ENCODE data around the gene SMIM36.
"Not testable (repeated sequence)": the region's sequence is repeated elsewhere in the genome, so short reads cannot be mapped to it uniquely, and the experiment has no call there.

The SMIM36 gene

GRCh38 chr17:55510986-55511721 lies at the start of gene SMIM36:
TSS of gene SMIM36 (minus strand) at chr17:55511452.
- DNase-seq (ENCODE audit: low spot score): no peak

- DNase-seq (ENCODE audit: low spot score): no peak
Observed at GRCh38 chr17:55555772-55556171, 44.5 kb upstream of the SMIM36 start.

DNA sequence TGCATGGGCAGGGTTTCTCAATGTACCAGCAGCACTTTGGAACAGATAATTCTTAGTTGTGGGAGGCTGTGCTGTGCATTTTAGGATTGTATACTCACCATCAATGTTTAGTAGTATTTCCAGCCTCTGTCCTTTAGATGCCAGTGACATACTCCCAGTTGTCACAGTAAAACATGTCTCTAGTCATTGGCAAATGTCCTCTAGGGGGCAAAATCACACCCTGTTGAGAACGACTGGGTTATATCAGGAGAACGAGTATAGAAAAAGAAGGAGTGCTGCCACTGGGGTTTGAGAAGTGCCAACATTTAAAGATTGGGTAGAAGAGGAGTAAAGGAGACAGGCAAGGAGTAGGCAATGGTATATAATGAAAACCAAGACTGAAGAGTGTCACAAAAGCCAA lies 37.9 kb upstream of the SMIM36 start:
- DNase-seq (ENCODE audit: low spot score): no peak

- no peak for DNase-seq (ENCODE audit: low spot score)
Observed at GRCh38 chr17:55546991-55547664, 35.9 kb upstream of the SMIM36 start.

DNA sequence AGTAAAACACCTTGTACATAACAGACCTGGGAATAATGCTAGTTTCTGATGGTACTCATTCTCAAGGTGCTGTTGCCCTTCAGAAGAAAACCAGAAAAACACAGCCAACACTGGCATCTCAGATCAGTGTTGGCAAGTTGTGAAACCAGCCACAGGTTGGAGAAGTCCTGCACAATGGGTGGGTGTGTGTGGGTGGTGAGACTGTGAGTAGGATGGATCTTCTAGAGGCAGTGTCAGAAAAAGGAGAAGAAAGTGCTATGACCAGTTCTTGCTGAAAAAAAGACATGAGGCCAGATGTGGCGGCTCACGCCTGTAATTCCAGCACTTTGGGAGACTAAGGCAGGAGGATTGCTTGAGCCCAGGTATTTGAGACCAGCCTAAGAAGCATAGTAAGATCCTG lies 35.2 kb upstream of the SMIM36 start:
- DNase-seq (ENCODE audit: low spot score): no peak

- no peak for DNase-seq (ENCODE audit: low spot score)
Observed at GRCh38 chr17:55545806-55546205, 34.6 kb upstream of the SMIM36 start.

DNA sequence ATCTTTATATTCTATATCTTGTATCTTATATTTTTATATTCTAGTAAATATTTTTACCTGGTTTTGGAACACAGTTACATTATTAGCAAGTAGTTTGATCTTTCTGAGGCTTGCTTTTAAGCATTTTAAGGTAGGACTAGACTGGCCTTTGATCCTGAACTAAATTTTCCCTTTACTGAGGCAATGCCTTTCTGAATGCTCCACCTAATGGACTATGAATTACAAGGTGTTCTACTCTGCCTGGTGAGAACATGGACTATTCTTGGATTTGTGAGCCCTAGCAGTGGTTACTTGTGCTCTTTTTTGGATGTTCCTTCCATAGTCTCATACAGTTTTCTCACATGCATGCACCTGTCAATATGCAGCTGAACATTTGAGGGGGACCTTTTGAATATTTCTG lies 32.5 kb upstream of the SMIM36 start:
- no peak for DNase-seq (ENCODE audit: low spot score)

DNA sequence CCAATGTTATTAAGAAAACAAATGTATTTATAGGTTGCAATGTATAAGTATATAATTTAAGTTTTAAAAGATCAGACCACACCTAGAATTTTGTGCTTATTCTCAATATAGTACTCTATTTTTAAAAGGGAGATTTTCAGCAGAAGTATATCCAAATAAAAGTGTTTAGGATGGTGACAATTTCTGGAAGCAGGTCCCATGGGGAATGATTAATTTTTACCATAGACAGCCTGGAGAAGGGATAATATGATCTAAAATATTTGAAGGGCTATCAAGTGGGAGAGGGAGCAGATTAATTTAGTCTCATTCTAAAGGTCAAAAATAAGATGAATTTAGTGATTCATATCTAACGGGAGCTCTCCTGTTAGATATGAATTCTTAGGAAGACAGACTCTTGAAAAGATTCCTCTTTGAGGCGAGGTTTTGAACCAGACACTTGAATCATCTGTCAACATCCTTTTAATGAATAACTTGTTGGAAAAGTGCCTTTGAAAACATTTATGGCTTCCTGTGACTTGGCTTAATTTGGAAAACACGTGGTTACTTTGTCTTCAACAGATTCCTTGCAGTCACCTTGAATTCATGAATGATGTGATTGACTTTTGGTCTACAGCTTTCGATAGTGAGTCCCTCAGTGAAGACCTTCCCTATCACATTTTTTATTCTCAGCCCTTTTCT lies 29.3 kb upstream of the SMIM36 start:
- DNase-seq (ENCODE audit: low spot score): no peak

GRCh38 chr17:55536205-55536604 lies 25.0 kb upstream of the SMIM36 start:
- no peak for DNase-seq (ENCODE audit: low spot score)

DNA sequence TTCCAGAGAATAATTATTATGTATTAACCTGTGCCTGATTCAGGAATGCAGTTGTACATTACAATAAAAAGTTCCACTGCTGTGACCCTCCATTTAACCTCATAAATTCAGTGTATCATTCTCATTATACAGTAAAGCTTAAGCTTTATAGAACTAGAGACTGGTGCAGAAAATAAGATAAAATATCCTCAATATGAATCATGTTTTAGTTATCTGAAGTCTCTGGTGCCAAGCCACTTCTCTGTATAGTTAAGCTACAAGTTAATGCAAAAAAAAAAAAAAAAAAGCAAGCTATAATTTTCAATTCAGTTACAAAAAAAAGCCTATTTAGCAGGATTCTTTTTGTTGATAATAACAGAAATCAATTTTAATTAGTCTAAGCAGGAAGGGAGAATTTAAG lies 22.4 kb upstream of the SMIM36 start:
- DNase-seq (ENCODE audit: low spot score): no peak

DNA sequence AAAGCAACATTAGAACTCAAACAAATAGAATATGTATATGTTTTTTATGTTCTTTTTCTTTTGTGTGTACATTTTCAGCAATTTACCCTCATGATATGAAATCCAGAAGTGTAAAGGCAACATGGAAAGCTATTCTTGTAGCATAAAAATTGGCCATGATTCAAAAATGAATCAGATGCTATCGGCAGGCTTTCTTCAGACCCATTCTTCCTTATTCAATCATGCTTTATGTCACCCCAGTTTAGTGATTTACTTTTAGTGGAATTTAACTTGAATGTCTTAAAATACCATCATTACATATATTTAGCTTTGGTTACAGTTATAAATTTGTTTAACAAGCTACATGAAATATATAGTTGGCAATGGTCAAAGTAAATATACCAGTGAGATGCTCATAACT lies 21.4 kb upstream of the SMIM36 start:
- DNase-seq (ENCODE audit: low spot score): no peak

DNA sequence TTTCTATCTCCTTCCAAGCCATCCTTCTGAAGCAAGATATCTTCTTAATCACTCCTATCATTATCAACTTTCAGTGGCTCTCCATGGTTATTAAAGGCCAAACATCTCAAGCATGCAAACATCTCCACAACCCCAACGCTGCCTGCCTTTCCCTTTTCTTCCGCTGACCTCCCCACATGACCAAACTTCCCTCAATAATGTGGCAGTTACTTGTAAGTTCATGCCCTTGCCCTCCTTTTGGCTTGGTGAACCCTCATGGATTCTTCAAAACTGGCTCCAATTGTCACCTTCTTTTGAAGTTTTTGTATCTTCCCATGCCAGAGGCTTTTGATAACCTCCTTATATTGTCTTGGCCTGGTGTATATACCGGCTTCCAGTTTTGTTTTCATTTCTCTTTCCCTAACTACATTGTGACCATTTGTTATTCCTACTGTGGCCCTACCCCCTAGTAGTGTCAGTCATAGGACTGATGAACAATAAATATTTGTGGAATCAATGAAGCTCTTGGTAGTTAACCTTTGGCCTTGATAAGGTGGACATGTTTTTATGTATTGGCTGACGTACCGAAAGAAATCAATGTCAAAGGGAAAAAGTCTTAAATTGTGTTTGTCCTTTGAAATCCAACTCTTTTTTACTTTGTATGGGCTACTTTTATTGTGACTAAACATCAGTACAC lies 19.9 kb upstream of the SMIM36 start:
- DNase-seq (ENCODE audit: low spot score): no peak

- no peak for DNase-seq (ENCODE audit: low spot score)
Observed at GRCh38 chr17:55530064-55530463, 18.8 kb upstream of the SMIM36 start.

GRCh38 chr17:55527540-55528118 lies 16.4 kb upstream of the SMIM36 start:
- DNase-seq (ENCODE audit: low spot score): no peak

DNA sequence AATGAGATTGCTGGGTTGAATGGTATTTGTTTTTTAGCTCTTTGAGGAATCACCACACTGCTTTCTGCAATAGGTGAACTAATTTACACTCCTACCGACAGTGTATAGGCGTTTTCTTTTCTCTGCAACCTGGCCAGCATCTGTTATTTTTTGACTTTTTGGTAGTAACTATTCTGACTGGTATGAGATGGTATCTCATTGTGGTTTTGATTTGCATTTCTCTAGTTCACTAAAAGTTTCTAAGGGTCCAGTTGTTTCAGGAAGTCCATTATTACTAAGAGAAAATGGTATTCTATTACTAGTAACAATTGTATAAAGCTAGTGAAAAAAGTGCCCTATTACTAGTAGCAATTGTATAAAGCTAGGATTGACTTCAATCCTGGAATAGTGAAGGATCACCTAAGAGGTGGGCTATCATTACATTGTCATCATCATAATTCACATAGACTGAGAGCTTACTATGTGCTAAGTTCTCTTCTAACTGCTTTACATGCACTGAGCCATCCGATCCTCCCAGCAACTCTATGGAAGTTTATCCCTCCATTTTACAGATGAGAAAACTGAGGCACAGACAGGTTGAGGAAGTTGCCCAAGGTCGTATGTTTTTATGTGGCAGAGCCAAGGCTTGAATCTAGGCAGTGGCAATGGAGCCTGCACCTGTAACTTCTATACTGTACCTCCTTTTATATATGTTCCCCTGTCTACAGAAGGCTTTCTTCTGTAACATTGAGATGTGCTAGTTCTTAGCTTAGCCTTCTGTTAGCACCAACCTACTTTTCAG lies 13.4 kb upstream of the SMIM36 start:
- no peak for DNase-seq (ENCODE audit: low spot score)

DNA sequence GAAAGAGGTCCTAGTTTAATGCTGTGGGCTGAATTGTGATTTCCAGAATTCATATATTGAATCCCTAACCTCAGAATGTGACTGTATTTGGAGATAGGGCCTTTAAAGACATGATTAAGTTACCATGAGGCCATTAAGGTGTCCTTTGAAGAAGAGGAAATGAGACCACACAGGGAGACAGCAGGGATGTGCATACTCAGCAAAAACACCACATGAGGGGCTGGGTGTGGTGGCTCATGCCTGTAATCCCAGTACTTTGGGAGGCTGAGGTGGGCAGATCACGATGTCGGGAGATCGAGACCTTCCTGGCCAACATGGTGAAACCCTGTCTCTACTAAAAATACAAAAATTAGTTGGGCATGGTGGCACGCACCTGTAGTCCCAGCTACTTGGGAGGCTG lies 11.8 kb upstream of the SMIM36 start:
- not testable (repeated sequence) for DNase-seq (ENCODE audit: low spot score)

- no peak for DNase-seq (ENCODE audit: low spot score)
Observed at GRCh38 chr17:55521186-55521585, 9.9 kb upstream of the SMIM36 start.

GRCh38 chr17:55520402-55520801 lies 9.2 kb upstream of the SMIM36 start:
- DNase-seq (ENCODE audit: low spot score): no peak

GRCh38 chr17:55518510-55518909 lies 7.3 kb upstream of the SMIM36 start:
- no peak for DNase-seq (ENCODE audit: low spot score)

GRCh38 chr17:55513885-55514590 lies 2.8 kb upstream of the SMIM36 start:
- peak; percentile 90 for DNase-seq (ENCODE audit: low spot score)

GRCh38 chr17:55507669-55508068 lies 3.6 kb downstream of the SMIM36 start:
- not testable (repeated sequence) for DNase-seq (ENCODE audit: low spot score)

Measured in hematopoietic multipotent progenitor cell treated with erythropoietin and hydrocortisone succinate and interleukin-3 and kit ligand, for 17 days (in vitro differentiated cells).